ENCODE results near the gene PSMA6.

PSMA6 gene

DNA sequence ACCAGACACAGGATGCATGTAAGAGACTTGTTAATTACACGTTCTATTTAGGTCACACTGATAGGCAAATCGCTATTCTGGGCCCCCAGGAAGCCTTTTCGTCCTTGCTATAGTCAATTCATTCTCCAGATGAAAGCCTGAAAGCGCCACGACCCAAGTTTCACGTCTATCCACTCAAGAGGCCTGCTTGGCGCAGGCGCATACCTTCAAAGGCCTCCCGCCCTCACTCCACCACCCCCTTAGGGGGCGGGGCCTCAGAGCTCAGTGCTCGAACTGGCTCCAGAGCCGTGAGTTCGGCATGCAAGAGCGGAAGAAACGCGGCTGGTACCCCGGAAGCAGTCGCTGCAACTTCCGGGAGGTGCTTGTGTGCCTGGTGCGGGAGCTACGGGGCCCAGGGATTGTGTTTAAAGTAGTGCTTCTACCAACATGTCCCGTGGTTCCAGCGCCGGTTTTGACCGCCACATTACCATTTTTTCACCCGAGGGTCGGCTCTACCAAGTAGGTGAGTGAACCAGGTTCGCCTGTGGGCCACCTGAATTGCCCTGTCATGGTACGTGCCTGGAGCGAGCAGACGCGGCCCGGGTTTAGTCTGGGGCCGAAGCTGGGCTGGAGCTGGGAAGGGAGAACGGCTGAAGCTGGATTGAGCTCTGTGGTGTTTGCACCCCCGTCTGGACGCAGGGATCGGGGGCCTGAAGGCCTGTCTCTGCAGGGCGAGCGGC lies at the start of gene PSMA6:
Gene PSMA6 (plus strand): TSS at position 332 of the 719 bp plus-strand sequence. CDS start 95 bp downstream, at position 427.
- TF ChIP-seq EP300 (IDR thresholded peaks at IDR 0.05; ENCODE audit: borderline replicate concordance) (no peak), TCF12 (IDR thresholded peaks at IDR 0.05; ENCODE audit: low read depth) (0 out of 2 replicates have a peak, but pooled peaks have one; percentile 28), TAF1 (IDR thresholded peaks at IDR 0.05; ENCODE audit: low read depth) (peak; percentile 75), ZBTB7A (IDR thresholded peaks at IDR 0.05; ENCODE audit: low read depth) (no peak), YY1 (IDR thresholded peaks at IDR 0.05; ENCODE audit: low read depth) (0 out of 2 replicates have a peak, but pooled peaks have one; percentile 11), CEBPB (IDR thresholded peaks at IDR 0.05) (no peak), NFIC (IDR thresholded peaks at IDR 0.05) (no peak), EGR1 (IDR thresholded peaks at IDR 0.05) (0 out of 2 replicates have a peak, but pooled peaks have one; percentile 29)
- TF ChIP-seq, protein P1, sequence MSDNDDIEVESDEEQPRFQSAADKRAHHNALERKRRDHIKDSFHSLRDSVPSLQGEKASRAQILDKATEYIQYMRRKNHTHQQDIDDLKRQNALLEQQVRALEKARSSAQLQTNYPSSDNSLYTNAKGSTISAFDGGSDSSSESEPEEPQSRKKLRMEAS (IDR thresholded peaks at IDR 0.05): peak; percentile 78; the same call in 1 of the 2 replicates
- TF ChIP-seq, protein P2, sequence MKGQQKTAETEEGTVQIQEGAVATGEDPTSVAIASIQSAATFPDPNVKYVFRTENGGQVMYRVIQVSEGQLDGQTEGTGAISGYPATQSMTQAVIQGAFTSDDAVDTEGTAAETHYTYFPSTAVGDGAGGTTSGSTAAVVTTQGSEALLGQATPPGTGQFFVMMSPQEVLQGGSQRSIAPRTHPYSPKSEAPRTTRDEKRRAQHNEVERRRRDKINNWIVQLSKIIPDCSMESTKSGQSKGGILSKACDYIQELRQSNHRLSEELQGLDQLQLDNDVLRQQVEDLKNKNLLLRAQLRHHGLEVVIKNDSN (IDR thresholded peaks at IDR 0.05): no peak

DNA sequence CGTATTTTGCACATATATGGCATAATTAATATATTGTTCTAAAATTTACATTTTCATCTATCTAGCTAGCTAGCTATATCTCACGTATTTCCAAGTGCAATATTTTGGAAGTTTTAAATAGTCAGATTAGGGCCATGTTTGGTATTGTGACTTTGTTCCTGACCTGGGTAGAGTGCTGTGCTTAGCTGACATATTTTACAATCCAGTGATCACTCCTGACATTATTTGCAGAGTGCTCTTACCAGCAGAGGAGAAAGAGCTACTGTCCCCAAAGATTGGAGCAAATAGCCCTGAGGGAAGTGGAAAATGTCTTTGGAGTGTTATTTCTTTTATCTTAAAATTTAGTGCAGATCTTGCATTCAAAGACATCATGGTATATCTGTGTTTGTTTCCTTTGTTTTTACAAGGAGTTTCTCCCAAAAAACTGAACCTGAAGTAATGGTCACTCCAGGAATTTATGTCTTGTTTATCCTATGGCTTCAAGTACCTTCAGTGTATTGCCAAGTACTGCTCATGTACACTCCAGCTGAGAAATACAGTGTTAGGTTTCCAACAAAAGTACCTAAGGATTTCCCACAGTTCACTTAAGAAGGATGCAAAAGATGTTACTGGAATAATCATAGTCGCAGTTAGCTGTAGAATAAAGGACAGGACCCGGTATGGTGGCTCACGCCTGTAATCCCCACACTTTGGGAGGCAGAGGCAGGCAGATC lies 49.4 kb upstream of the PSMA6 start:
- TF ChIP-seq, protein P3, sequence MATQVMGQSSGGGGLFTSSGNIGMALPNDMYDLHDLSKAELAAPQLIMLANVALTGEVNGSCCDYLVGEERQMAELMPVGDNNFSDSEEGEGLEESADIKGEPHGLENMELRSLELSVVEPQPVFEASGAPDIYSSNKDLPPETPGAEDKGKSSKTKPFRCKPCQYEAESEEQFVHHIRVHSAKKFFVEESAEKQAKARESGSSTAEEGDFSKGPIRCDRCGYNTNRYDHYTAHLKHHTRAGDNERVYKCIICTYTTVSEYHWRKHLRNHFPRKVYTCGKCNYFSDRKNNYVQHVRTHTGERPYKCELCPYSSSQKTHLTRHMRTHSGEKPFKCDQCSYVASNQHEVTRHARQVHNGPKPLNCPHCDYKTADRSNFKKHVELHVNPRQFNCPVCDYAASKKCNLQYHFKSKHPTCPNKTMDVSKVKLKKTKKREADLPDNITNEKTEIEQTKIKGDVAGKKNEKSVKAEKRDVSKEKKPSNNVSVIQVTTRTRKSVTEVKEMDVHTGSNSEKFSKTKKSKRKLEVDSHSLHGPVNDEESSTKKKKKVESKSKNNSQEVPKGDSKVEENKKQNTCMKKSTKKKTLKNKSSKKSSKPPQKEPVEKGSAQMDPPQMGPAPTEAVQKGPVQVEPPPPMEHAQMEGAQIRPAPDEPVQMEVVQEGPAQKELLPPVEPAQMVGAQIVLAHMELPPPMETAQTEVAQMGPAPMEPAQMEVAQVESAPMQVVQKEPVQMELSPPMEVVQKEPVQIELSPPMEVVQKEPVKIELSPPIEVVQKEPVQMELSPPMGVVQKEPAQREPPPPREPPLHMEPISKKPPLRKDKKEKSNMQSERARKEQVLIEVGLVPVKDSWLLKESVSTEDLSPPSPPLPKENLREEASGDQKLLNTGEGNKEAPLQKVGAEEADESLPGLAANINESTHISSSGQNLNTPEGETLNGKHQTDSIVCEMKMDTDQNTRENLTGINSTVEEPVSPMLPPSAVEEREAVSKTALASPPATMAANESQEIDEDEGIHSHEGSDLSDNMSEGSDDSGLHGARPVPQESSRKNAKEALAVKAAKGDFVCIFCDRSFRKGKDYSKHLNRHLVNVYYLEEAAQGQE (IDR thresholded peaks at IDR 0.05; ENCODE audit: low read depth): no peak
- TF ChIP-seq, protein P1 (IDR thresholded peaks at IDR 0.05): no peak
- TF ChIP-seq CREB1 (IDR thresholded peaks at IDR 0.05; ENCODE audit: low read depth) (no peak), EP300 (IDR thresholded peaks at IDR 0.05; ENCODE audit: borderline replicate concordance) (no peak), YY1 (IDR thresholded peaks at IDR 0.05; ENCODE audit: low read depth) (no peak), CEBPB (IDR thresholded peaks at IDR 0.05) (no peak), TEAD4 (IDR thresholded peaks at IDR 0.05) (no peak), FOXM1 (IDR thresholded peaks at IDR 0.05; ENCODE audit: borderline replicate concordance, low read depth) (no peak), ZBTB7A (IDR thresholded peaks at IDR 0.05; ENCODE audit: low read depth) (no peak), NFIC (IDR thresholded peaks at IDR 0.05) (no peak), TAF1 (IDR thresholded peaks at IDR 0.05; ENCODE audit: low read depth) (no peak), RAD21 (IDR thresholded peaks at IDR 0.05; ENCODE audit: low read depth) (no peak), TCF12 (IDR thresholded peaks at IDR 0.05; ENCODE audit: low read depth) (no peak), EGR1 (IDR thresholded peaks at IDR 0.05) (no peak)
- TF ChIP-seq, protein P2 (IDR thresholded peaks at IDR 0.05): no peak

DNA sequence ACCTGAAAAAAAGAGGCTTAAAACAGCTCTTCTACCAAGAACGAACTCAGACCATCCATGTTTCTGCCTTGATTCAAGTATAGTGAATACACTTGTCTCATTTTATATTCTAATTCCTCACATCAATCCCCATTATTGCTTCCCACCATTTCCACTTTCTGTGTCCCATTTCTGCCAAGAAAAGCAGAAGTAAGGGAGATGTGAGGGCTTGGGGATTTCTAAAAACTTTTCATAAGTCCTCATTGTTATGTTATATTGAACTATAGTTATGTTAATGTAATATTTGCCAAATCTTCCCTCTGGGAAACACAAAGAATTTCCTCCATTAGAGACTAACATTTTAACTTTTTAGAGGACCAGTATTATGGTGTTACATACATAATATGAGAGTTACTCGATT lies 48.2 kb upstream of the PSMA6 start:
- TF ChIP-seq TAF1 (IDR thresholded peaks at IDR 0.05; ENCODE audit: low read depth) (no peak), CEBPB (IDR thresholded peaks at IDR 0.05) (no peak), NFIC (IDR thresholded peaks at IDR 0.05) (no peak), TEAD4 (IDR thresholded peaks at IDR 0.05) (no peak)
- TF ChIP-seq, protein P1 (IDR thresholded peaks at IDR 0.05): no peak

DNA sequence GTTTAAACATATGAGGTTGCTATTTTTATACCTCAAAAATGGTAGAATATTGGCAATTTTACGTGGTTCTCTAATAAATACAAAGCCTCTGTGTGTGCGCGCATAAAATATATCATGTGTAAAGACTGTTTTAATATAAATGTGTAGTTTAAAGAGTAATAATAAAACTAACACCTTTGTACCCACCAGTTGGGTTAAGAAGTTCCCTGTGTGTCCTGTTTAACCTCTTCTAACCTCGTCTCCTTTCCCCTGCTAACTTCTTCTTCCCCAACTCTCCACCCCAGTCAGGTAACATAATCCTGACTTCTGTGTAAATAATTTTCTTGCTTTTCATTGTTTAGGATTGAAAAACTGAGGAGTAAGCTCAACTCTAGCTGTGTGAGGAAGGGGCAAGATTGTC lies 47.6 kb upstream of the PSMA6 start:
- TF ChIP-seq CEBPB (IDR thresholded peaks at IDR 0.05) (no peak), NFIC (IDR thresholded peaks at IDR 0.05) (no peak), EGR1 (IDR thresholded peaks at IDR 0.05) (no peak), CREB1 (IDR thresholded peaks at IDR 0.05; ENCODE audit: low read depth) (no peak), RAD21 (IDR thresholded peaks at IDR 0.05; ENCODE audit: low read depth) (no peak), TAF1 (IDR thresholded peaks at IDR 0.05; ENCODE audit: low read depth) (no peak), ZBTB7A (IDR thresholded peaks at IDR 0.05; ENCODE audit: low read depth) (no peak), FOXM1 (IDR thresholded peaks at IDR 0.05; ENCODE audit: borderline replicate concordance, low read depth) (no peak), TCF12 (IDR thresholded peaks at IDR 0.05; ENCODE audit: low read depth) (no peak), YY1 (IDR thresholded peaks at IDR 0.05; ENCODE audit: low read depth) (no peak), TEAD4 (IDR thresholded peaks at IDR 0.05) (no peak), EP300 (IDR thresholded peaks at IDR 0.05; ENCODE audit: borderline replicate concordance) (no peak)
- TF ChIP-seq, protein P3 (IDR thresholded peaks at IDR 0.05; ENCODE audit: low read depth): no peak
- TF ChIP-seq, protein P2 (IDR thresholded peaks at IDR 0.05): no peak
- TF ChIP-seq, protein P1 (IDR thresholded peaks at IDR 0.05): no peak
